K562 (cell line): ENCODE results near the gene SLC6A9. TPM values are rescaled to one million over a fixed set of nuclear protein-coding genes. Genes with fewer than 3 reads are reported as not detected.

Experiments used
- BRD9 ChIP-seq: fragments of 450-650 bp; IDR thresholded peaks from 2 replicates; pipeline ENCODE4 v1.6.1; 2018; ENCODE audit warnings: low read depth; ENCODE audit not compliant: partially characterized antibody
- CC2D1A ChIP-seq: fragments of 450-650 bp; IDR thresholded peaks from 2 replicates; pipeline ENCODE4 v1.6.1; 2017; ENCODE audit warnings: mild to moderate bottlenecking
- CCAR2 ChIP-seq: fragments of 200-400 bp; formaldehyde crosslinking; IDR thresholded peaks from 2 replicates; pipeline ENCODE4 v1.6.1; 2017; ENCODE audit warnings: mild to moderate bottlenecking, low read depth, low read length
- CHD4 ChIP-seq: fragments of 200-600 bp; sonication (generic); IDR thresholded peaks from 3 replicates; pipeline ENCODE4 v1.6.1; 2012; ENCODE audit warnings: low read depth, mild to moderate bottlenecking, mixed read lengths, low read length, inconsistent platforms; ENCODE audit not compliant: insufficient read depth, insufficient replicate concordance, poor library complexity, severe bottlenecking
- E2F5 ChIP-seq: sonication (generic); formaldehyde crosslinking; IDR thresholded peaks from 2 replicates; pipeline ENCODE4 v1.8.0; 2022; ENCODE audit warnings: mild to moderate bottlenecking, missing genetic modification reagents
- HMG20B ChIP-seq: fragments of 250-450 bp; sonication (Bioruptor Pico); IDR thresholded peaks from 2 replicates; pipeline ENCODE4 v1.5.0; 2021; ENCODE audit warnings: mild to moderate bottlenecking
- KLF1 ChIP-seq: fragments of 450-650 bp; IDR thresholded peaks from 2 replicates; pipeline ENCODE4 v1.6.1; 2016; ENCODE audit warnings: missing genetic modification characterization, missing compliant biosample characterization
- LCOR ChIP-seq: sonication (generic); formaldehyde crosslinking; IDR thresholded peaks from 2 replicates; pipeline ENCODE4 v1.8.0; 2022; ENCODE audit warnings: mild to moderate bottlenecking, missing genetic modification reagents
- NCOR1 ChIP-seq: fragments of 450-650 bp; IDR thresholded peaks from 2 replicates; pipeline ENCODE4 v1.6.1; 2016; ENCODE audit warnings: mild to moderate bottlenecking, moderate library complexity
- RBM15 ChIP-seq: fragments of 200-400 bp; formaldehyde crosslinking; IDR thresholded peaks from 2 replicates; pipeline ENCODE4 v1.6.1; 2018; ENCODE audit warnings: mild to moderate bottlenecking, low read length, moderate library complexity; ENCODE audit not compliant: insufficient read depth
- RBM22 ChIP-seq: fragments of 200-400 bp; formaldehyde crosslinking; IDR thresholded peaks from 2 replicates; pipeline ENCODE4 v1.6.1; 2018; ENCODE audit warnings: low read length, low read depth; ENCODE audit not compliant: poor library complexity, severe bottlenecking
- SIN3B ChIP-seq: fragments of 450-650 bp; IDR thresholded peaks from 2 replicates; pipeline ENCODE4 v1.6.1; 2017; ENCODE audit warnings: low read depth, mild to moderate bottlenecking, moderate library complexity
- SNIP1 ChIP-seq: fragments of 450-650 bp; IDR thresholded peaks from 2 replicates; pipeline ENCODE4 v1.7.1; 2017; ENCODE audit warnings: low read depth, mild to moderate bottlenecking
- SP1 ChIP-seq: sonication (generic); formaldehyde crosslinking; IDR thresholded peaks from 2 replicates; pipeline ENCODE4 v1.8.1; 2022; ENCODE audit warnings: mild to moderate bottlenecking, missing genetic modification reagents
- TAF9B ChIP-seq: fragments of 450-650 bp; IDR thresholded peaks from 2 replicates; pipeline ENCODE4 v1.6.1; 2018; ENCODE audit warnings: mild to moderate bottlenecking; ENCODE audit not compliant: partially characterized antibody
- VEZF1 ChIP-seq: fragments of 200-800 bp; sonication (Bioruptor generic); IDR thresholded peaks from 2 replicates; pipeline ENCODE4 v1.6.1; 2017; ENCODE audit warnings: missing genetic modification characterization, missing compliant biosample characterization
- XRCC5 ChIP-seq: fragments of 200-400 bp; formaldehyde crosslinking; IDR thresholded peaks from 2 replicates; pipeline ENCODE4 v1.6.1; 2017; ENCODE audit warnings: low read depth, mild to moderate bottlenecking, low read length
- ZFP91 ChIP-seq: sonication (generic); formaldehyde crosslinking; IDR thresholded peaks from 2 replicates; pipeline ENCODE4 v1.8.0; 2022; ENCODE audit warnings: mild to moderate bottlenecking, missing genetic modification reagents
- ZNF12 ChIP-seq: sonication (generic); formaldehyde crosslinking; IDR thresholded peaks from 2 replicates; pipeline ENCODE4 v1.4.0; 2020; ENCODE audit warnings: mild to moderate bottlenecking, missing genetic modification reagents
- ZNF316 ChIP-seq: fragments of 450-650 bp; IDR thresholded peaks from 2 replicates; pipeline ENCODE4 v1.6.1; 2016
- ZNF592 ChIP-seq: fragments of 450-650 bp; IDR thresholded peaks from 2 replicates; pipeline ENCODE4 v1.6.1; 2017; ENCODE audit warnings: antibody characterized with exemption, mild to moderate bottlenecking
- polyA plus RNA-seq, 8 experiments: library from polyadenylated mRNA; depleted of rRNA in 4 of 8; stranded (reverse) in 5 of 8; unstranded in 3 of 8; fragments of >200 nt; fragmentation: Nextera tagmentation in 2 of 8; fragmentation: Illumina TruSeq in 1 of 8; extraction: Ambion mirVana in 2 of 8; extraction: Trizol in 1 of 8; gene quantifications; 2 replicates each; pipeline versions ENCODE4 v1.2.1 to v1.2.3, GENCODE V29; 2011 to 2014; ENCODE audit warnings: inconsistent platforms in 1 of 8, missing spikeins in 1 of 8
- total RNA-seq, 7 experiments: library from RNA; depleted of rRNA in 6 of 7; stranded (reverse); fragments of >200 nt in 6 of 7; fragmentation: Illumina TruSeq in 2 of 7; extraction: Trizol in 2 of 7; gene quantifications; 2 replicates each; pipeline versions ENCODE4 v1.2.1 to v1.2.3, GENCODE V29; 2011 to 2021; ENCODE audit warnings: low replicate concordance in 1 of 7

SLC6A9 gene
- total and polyA plus RNA-seq, 9 of the 15 experiments (the other 6 are each of a cell fraction or from before 2014, with no cell fraction given) = 0.17 to 18.7 (median 2.9) TPM

- TF ChIP-seq BRD9 = no peak
- peak; percentile 67; the same call in 1 of the 2 replicates for TF ChIP-seq XRCC5
- TF ChIP-seq SNIP1 = no peak
- no peak for TF ChIP-seq RBM15
- TF ChIP-seq ZNF12 (CRISPR knock-in tag) = peak; percentile 67; the same call in 1 of the 2 replicates
- no peak for TF ChIP-seq CCAR2
- TF ChIP-seq KLF1 (tag) = no peak
- TF ChIP-seq ZNF592 = 0 out of 2 replicates have a peak, but pooled peaks have one; percentile 61
- TF ChIP-seq SP1 (CRISPR knock-in tag) = peak; percentile 91
- TF ChIP-seq CC2D1A = no peak
- no peak for TF ChIP-seq CHD4
- TF ChIP-seq RBM22 = peak; percentile 95
- peak; percentile 27 for TF ChIP-seq NCOR1
- no peak for TF ChIP-seq TAF9B
- TF ChIP-seq ZFP91 (CRISPR knock-in tag) = no peak
- peak; percentile 81 for TF ChIP-seq VEZF1
- TF ChIP-seq E2F5 (CRISPR knock-in tag) = no peak
- no peak for TF ChIP-seq HMG20B
- no peak for TF ChIP-seq SIN3B
- TF ChIP-seq LCOR (CRISPR knock-in tag) = peak; percentile 18; the same call in 1 of the 2 replicates
- no peak for TF ChIP-seq ZNF316
Measured at GRCh38 chr1:43991476-43992231, 39.6 kb downstream of the SLC6A9 start, which contains the start of gene CCDC24 (continued).
